Glutamatergic neuron (in vitro differentiated cells): ENCODE measurements around the gene BORCS8. TPM values are rescaled to one million over a fixed set of nuclear protein-coding genes. Genes with fewer than 3 reads are reported as not detected.
"Not testable (repeated sequence)": the region's sequence is repeated elsewhere in the genome, so short reads cannot be mapped to it uniquely, and the experiment has no call there.

ENCODE experiments used
- DNase-seq: peaks from one replicate; pipeline ENCODE4 v3.0.0; 2022
- H3K27ac Mint-ChIP-seq: one replicate; pipeline ENCODE4 v1.8.0; 2020; ENCODE audit warnings: mild to moderate bottlenecking, mixed read lengths, inconsistent platforms; ENCODE audit not compliant: unreplicated experiment
- H3K27me3 Mint-ChIP-seq: one replicate; pipeline ENCODE4 v1.8.0; 2020; ENCODE audit warnings: mild to moderate bottlenecking, moderate library complexity, mixed read lengths, inconsistent platforms; ENCODE audit not compliant: unreplicated experiment
- H3K36me3 Mint-ChIP-seq: one replicate; pipeline ENCODE4 v1.8.0; 2020; ENCODE audit warnings: mild to moderate bottlenecking, mixed read lengths, inconsistent platforms; ENCODE audit not compliant: unreplicated experiment
- H3K4me1 Mint-ChIP-seq: one replicate; pipeline ENCODE4 v1.8.0; 2020; ENCODE audit warnings: mild to moderate bottlenecking, low read depth, mixed read lengths, inconsistent platforms; ENCODE audit not compliant: unreplicated experiment
- H3K4me3 Mint-ChIP-seq: one replicate; pipeline ENCODE4 v1.8.0; 2020; ENCODE audit warnings: mild to moderate bottlenecking, mixed read lengths, inconsistent platforms; ENCODE audit not compliant: unreplicated experiment
- H3K9me3 Mint-ChIP-seq: one replicate; pipeline ENCODE4 v1.8.0; 2020; ENCODE audit warnings: mild to moderate bottlenecking, moderate library complexity, mixed read lengths, inconsistent platforms; ENCODE audit not compliant: unreplicated experiment
- CTCF ChIP-seq: fragments of 200-600 bp; sonication (generic); IDR thresholded peaks from one replicate; pipeline ENCODE4 v1.5.0; 2021; ENCODE audit not compliant: partially characterized antibody, unreplicated experiment
- total RNA-seq: library from RNA; stranded (reverse); fragmentation: NEBNext Ultra II Directional; extraction: Animal tissue kit (Norgen Biotek cat#: 25700); gene quantifications from one replicate; pipeline ENCODE4 v1.2.1, GENCODE V29; 2021; ENCODE audit not compliant: unreplicated experiment

The BORCS8 gene
- total RNA-seq, 1 donor from 2014 or later = 20.5 TPM

GRCh38 chr19:19176950-19177349 lies 15.0 kb downstream of the BORCS8 start:
- DNase-seq = no peak
- Mint-ChIP-seq H3K4me3 (no peak overlapping the region), H3K27ac (no peak overlapping the region), H3K9me3 (peaks cover 7% of the 10 kb centered on the region), H3K27me3 (peaks cover 2% of the 10 kb centered on the region), H3K36me3 (peaks cover 8% of the 10 kb centered on the region), H3K4me1 (no peaks in the 10 kb centered on the region)
- no peak for TF ChIP-seq CTCF

- DNase-seq, H3K9me3 Mint-ChIP-seq, H3K4me3 Mint-ChIP-seq, H3K36me3 Mint-ChIP-seq, H3K4me1 Mint-ChIP-seq, H3K27me3 Mint-ChIP-seq, H3K27ac Mint-ChIP-seq: not testable (repeated sequence)
Observed at GRCh38 chr19:19173243-19173642, 18.7 kb downstream of the BORCS8 start.

- DNase-seq = no peak
- Mint-ChIP-seq H3K27ac (no peak overlapping the region), H3K36me3 (no peaks in the 10 kb centered on the region), H3K27me3 (peaks cover 10% of the 10 kb centered on the region), H3K4me1 (peaks cover 8% of the 10 kb centered on the region), H3K4me3 (no peak overlapping the region), H3K9me3 (peaks cover 7% of the 10 kb centered on the region)
- no peak for TF ChIP-seq CTCF
Observed at GRCh38 chr19:19171821-19172532, 20.0 kb downstream of the BORCS8 start.

GRCh38 chr19:19170873-19171672 lies 20.9 kb downstream of the BORCS8 start:
- DNase-seq = no peak
- Mint-ChIP-seq H3K36me3 (no peaks in the 10 kb centered on the region), H3K27ac (no peak overlapping the region), H3K9me3 (peaks cover 6% of the 10 kb centered on the region), H3K27me3 (peaks cover 10% of the 10 kb centered on the region), H3K4me3 (peak overlapping the region; percentile 76), H3K4me1 (peaks cover 8% of the 10 kb centered on the region)
- no peak for TF ChIP-seq CTCF

GRCh38 chr19:19170053-19170872 lies 21.7 kb downstream of the BORCS8 start, which contains the start of gene MEF2B:
Gene MEF2B (minus strand): TSS chr19:19170263. CDS start chr19:19150735, 19,528 bp downstream.
- Mint-ChIP-seq H3K27me3 (peaks cover 10% of the 10 kb centered on the region), H3K27ac (no peak within 1 kb of the TSS)
- DNase-seq = peak; percentile 89

More at GRCh38 chr19:19170053-19170872, 21.7 kb downstream of the BORCS8 start, which contains the start of gene MEF2B:
- no peak for TF ChIP-seq CTCF
- Mint-ChIP-seq H3K4me1 (peaks cover 8% of the 10 kb centered on the region), H3K9me3 (peaks cover 4% of the 10 kb centered on the region), H3K4me3 (peak within 1 kb of the TSS; percentile 81), H3K36me3 (no peaks in the 10 kb centered on the region)
